Measurements from ENCODE around the gene KRTAP5-5. TPM values are rescaled to one million over a fixed set of nuclear protein-coding genes. Genes with fewer than 3 reads are reported as not detected.

The KRTAP5-5 gene
- total RNA-seq, 2 donors from 2014 or later: not detected

- WGBS, 2 experiments (ENCODE audit: insufficient coverage in 1 of 2, insufficient read length in 1 of 2): 62 to 73% methylated on average over 5 of the region's 5 CpGs
- Mint-ChIP-seq H3K4me3 (no peak overlapping the region), H3K36me3 (ENCODE audit: low read depth) (no peaks in the 10 kb centered on the region), H3K27ac (no peak overlapping the region), H3K4me1 (no peaks in the 10 kb centered on the region), H3K27me3 (ENCODE audit: insufficient read depth) (peaks cover 59% of the 10 kb centered on the region), H3K9me3 (no peaks in the 10 kb centered on the region)
- no peak for TF ChIP-seq CTCF (conservative IDR thresholded peaks at IDR 0.05)
- DNase-seq: no peak
- no peaks in the 10 kb centered on the region for H3K4me1 ChIP-seq (ENCODE audit: control insufficient read depth, insufficient read depth, low read length)
- H3K27ac ChIP-seq (ENCODE audit: low read depth, low read length): no peak overlapping the region
- no peak overlapping the region for H3K4me3 ChIP-seq (ENCODE audit: low read length)
- H3K9me3 ChIP-seq (ENCODE audit: control insufficient read depth, low read length): no peaks in the 10 kb centered on the region
- no peaks in the 10 kb centered on the region for H3K36me3 ChIP-seq (ENCODE audit: control insufficient read depth, insufficient read depth, low read length)
- H3K9ac ChIP-seq (ENCODE audit: extremely low read depth, low read length, poor library complexity, severe bottlenecking): no peak overlapping the region
- H3K27me3 ChIP-seq (ENCODE audit: control insufficient read depth, insufficient read depth, low read length, poor library complexity, severe bottlenecking): peaks cover 58% of the 10 kb centered on the region
Measured at GRCh38 chr11:1650918-1651262, 21.3 kb downstream of the KRTAP5-5 start.

- Mint-ChIP-seq H3K4me1 (no peaks in the 10 kb centered on the region), H3K9me3 (no peaks in the 10 kb centered on the region), H3K36me3 (ENCODE audit: low read depth) (no peaks in the 10 kb centered on the region), H3K4me3 (no peak overlapping the region), H3K27me3 (ENCODE audit: insufficient read depth) (peaks cover 62% of the 10 kb centered on the region), H3K27ac (no peak overlapping the region)
- Histone ChIP-seq H3K4me3 (ENCODE audit: low read length) (no peak overlapping the region), H3K36me3 (ENCODE audit: control insufficient read depth, insufficient read depth, low read length) (no peaks in the 10 kb centered on the region), H3K4me1 (ENCODE audit: control insufficient read depth, insufficient read depth, low read length) (no peaks in the 10 kb centered on the region), H3K27ac (ENCODE audit: low read depth, low read length) (no peak overlapping the region), H3K9me3 (ENCODE audit: control insufficient read depth, low read length) (no peaks in the 10 kb centered on the region), H3K9ac (ENCODE audit: extremely low read depth, low read length, poor library complexity, severe bottlenecking) (no peak overlapping the region), H3K27me3 (ENCODE audit: control insufficient read depth, insufficient read depth, low read length, poor library complexity, severe bottlenecking) (peaks cover 64% of the 10 kb centered on the region)
- no peak for DNase-seq
- 80 to 81% methylated on average over 5 to 7 of the region's 7 CpGs for WGBS, 2 experiments (ENCODE audit: insufficient coverage in 1 of 2, insufficient read length in 1 of 2)
- TF ChIP-seq CTCF (conservative IDR thresholded peaks at IDR 0.05): no peak
Measured at GRCh38 chr11:1651411-1651980, 21.9 kb downstream of the KRTAP5-5 start.

GRCh38 chr11:1652026-1652425 is 22.5 kb downstream of the KRTAP5-5 start:
- WGBS, 2 experiments (ENCODE audit: insufficient coverage in 1 of 2, insufficient read length in 1 of 2): 81 to 88% methylated on average over 16 to 19 of the region's 19 CpGs
- H3K4me1 ChIP-seq (ENCODE audit: control insufficient read depth, insufficient read depth, low read length): no peaks in the 10 kb centered on the region
- Mint-ChIP-seq H3K9me3 (no peaks in the 10 kb centered on the region), H3K36me3 (ENCODE audit: low read depth) (no peaks in the 10 kb centered on the region), H3K4me3 (no peak overlapping the region), H3K27ac (no peak overlapping the region), H3K27me3 (ENCODE audit: insufficient read depth) (peaks cover 66% of the 10 kb centered on the region), H3K4me1 (no peaks in the 10 kb centered on the region)
- no peak overlapping the region for H3K9ac ChIP-seq (ENCODE audit: extremely low read depth, low read length, poor library complexity, severe bottlenecking)
- no peak overlapping the region for H3K27ac ChIP-seq (ENCODE audit: low read depth, low read length)
- DNase-seq: no peak
- TF ChIP-seq CTCF (conservative IDR thresholded peaks at IDR 0.05): no peak
- no peaks in the 10 kb centered on the region for H3K9me3 ChIP-seq (ENCODE audit: control insufficient read depth, low read length)
- no peak overlapping the region for H3K4me3 ChIP-seq (ENCODE audit: low read length)
- H3K36me3 ChIP-seq (ENCODE audit: control insufficient read depth, insufficient read depth, low read length): no peaks in the 10 kb centered on the region
- peaks cover 69% of the 10 kb centered on the region for H3K27me3 ChIP-seq (ENCODE audit: control insufficient read depth, insufficient read depth, low read length, poor library complexity, severe bottlenecking)
